GM10266 (cell line): ENCODE measurements around the gene MAPK1.
"Not testable (repeated sequence)": the region's sequence is repeated elsewhere in the genome, so short reads cannot be mapped to it uniquely, and the experiment has no call there.

Experiments
- DNase-seq: peaks from one replicate; pipeline ENCODE4 v3.0.0; 2012; ENCODE audit errors: extremely low spot score
- CTCF ChIP-seq: IDR thresholded peaks from 2 replicates; pipeline ENCODE4 v1.5.1; 2012; ENCODE audit warnings: mild to moderate bottlenecking, low read depth; ENCODE audit not compliant: control insufficient read depth, insufficient read depth; ENCODE audit errors: missing control alignments

MAPK1 gene

GRCh38 chr22:21837248-21837979 is 30.0 kb downstream of the MAPK1 start:
- no peak for DNase-seq

GRCh38 chr22:21836486-21836885 is 31.0 kb downstream of the MAPK1 start:
- not testable (repeated sequence) for DNase-seq

More at GRCh38 chr22:21837248-21837979, 30.0 kb downstream of the MAPK1 start:
- TF ChIP-seq CTCF, result no peak

GRCh38 chr22:21835378-21835777 is 32.1 kb downstream of the MAPK1 start:
- TF ChIP-seq CTCF, result no peak
- no peak for DNase-seq

GRCh38 chr22:21834869-21835268 is 32.6 kb downstream of the MAPK1 start:
- DNase-seq, result no peak
- no peak for TF ChIP-seq CTCF

GRCh38 chr22:21832291-21833290 is 34.9 kb downstream of the MAPK1 start:
- TF ChIP-seq CTCF, result no peak
- no peak for DNase-seq

- TF ChIP-seq CTCF, result no peak
- no peak for DNase-seq
Measured at GRCh38 chr22:21829523-21829922, 37.9 kb downstream of the MAPK1 start.

GRCh38 chr22:21828268-21828638 is 39.2 kb downstream of the MAPK1 start:
- TF ChIP-seq CTCF, result no peak
- DNase-seq, result no peak
